ENCODE measurements around the gene CCDC187. TPM values are rescaled to one million over a fixed set of nuclear protein-coding genes. Genes with fewer than 3 reads are reported as not detected.

Gene CCDC187
- total RNA-seq, 1 experiment from 2014 or later, result not detected

- ChIA-PET CTCF (interaction anchor here (0.6 kb wide), 1 partner anchor 228 kb away, joined by 3 read pairs; no protein-coding TSS in a partner anchor), POLR2A (interaction anchor here (0.6 to 1.0 kb wide), 2 partner anchors 15 to 1842 kb away, joined by 3 to 4 read pairs; no protein-coding TSS in a partner anchor)
- peaks cover 7% of the 10 kb centered on the region for H3K36me3 Mint-ChIP-seq (ENCODE audit: insufficient read depth, unreplicated experiment)
- H3K9me3 Mint-ChIP-seq (ENCODE audit: unreplicated experiment), result no peaks in the 10 kb centered on the region
- peaks cover 22% of the 10 kb centered on the region for H3K4me1 Mint-ChIP-seq (ENCODE audit: insufficient read depth, unreplicated experiment)
- peak overlapping the region; percentile 86 for H3K27ac Mint-ChIP-seq (ENCODE audit: low read depth, unreplicated experiment)
- TF ChIP-seq CTCF (IDR thresholded peaks at IDR 0.05; ENCODE audit: unreplicated experiment), result no peak
- intact Hi-C loops (cut with micrococcal nuclease), result loop anchor here (1.0 kb wide), 2 partner anchors 15 to 73 kb away; no protein-coding TSS in a partner anchor
- peak overlapping the region; percentile 93 for H3K4me3 Mint-ChIP-seq (ENCODE audit: unreplicated experiment)
- TSS peak; percentile 45 for BruUV-seq (replicated peaks)
- no peak for DNase-seq (ENCODE audit: unreplicated experiment)
- H3K27me3 Mint-ChIP-seq (ENCODE audit: insufficient read depth, unreplicated experiment), result no peaks in the 10 kb centered on the region
Measured at GRCh38 chr9:136243631-136244030, 60.3 kb downstream of the CCDC187 start.

- H3K4me1 Mint-ChIP-seq (ENCODE audit: insufficient read depth, unreplicated experiment), result peaks cover 22% of the 10 kb centered on the region
- CTCF ChIA-PET, result interaction anchor here (0.6 to 1.6 kb wide), 6 partner anchors 17 to 340 kb away, joined by 3 to 5 read pairs (median 4); no protein-coding TSS in a partner anchor
- peaks cover 7% of the 10 kb centered on the region for H3K36me3 Mint-ChIP-seq (ENCODE audit: insufficient read depth, unreplicated experiment)
Measured at GRCh38 chr9:136242918-136243525, 60.9 kb downstream of the CCDC187 start.

GRCh38 chr9:136242248-136242647 lies 61.6 kb downstream of the CCDC187 start:
- no peak overlapping the region for H3K27ac Mint-ChIP-seq (ENCODE audit: low read depth, unreplicated experiment)

More at GRCh38 chr9:136242918-136243525, 60.9 kb downstream of the CCDC187 start:
- Mint-ChIP-seq H3K27me3 (ENCODE audit: insufficient read depth, unreplicated experiment) (no peaks in the 10 kb centered on the region), H3K27ac (ENCODE audit: low read depth, unreplicated experiment) (no peak overlapping the region), H3K4me3 (ENCODE audit: unreplicated experiment) (no peak overlapping the region), H3K9me3 (ENCODE audit: unreplicated experiment) (no peaks in the 10 kb centered on the region)
- no TSS peak for BruUV-seq (replicated peaks)
- TF ChIP-seq CTCF (IDR thresholded peaks at IDR 0.05; ENCODE audit: unreplicated experiment), result no peak
- POLR2A ChIA-PET, result interaction anchor here (1.0 kb wide), 1 partner anchor 15 kb away, joined by 4 read pairs; no protein-coding TSS in a partner anchor
- intact Hi-C loops (cut with micrococcal nuclease), result loop anchor here (1.0 kb wide), 1 partner anchor 73 kb away; no protein-coding TSS in a partner anchor
- peak; percentile 39 for DNase-seq (ENCODE audit: unreplicated experiment)

More at GRCh38 chr9:136242248-136242647, 61.6 kb downstream of the CCDC187 start:
- intact Hi-C loops (cut with micrococcal nuclease), result no loop called here
- TF ChIP-seq CTCF (IDR thresholded peaks at IDR 0.05; ENCODE audit: unreplicated experiment), result no peak
- H3K9me3 Mint-ChIP-seq (ENCODE audit: unreplicated experiment), result no peaks in the 10 kb centered on the region
- no peaks in the 10 kb centered on the region for H3K27me3 Mint-ChIP-seq (ENCODE audit: insufficient read depth, unreplicated experiment)
- POLR2A ChIA-PET, result no interaction called here
- H3K4me1 Mint-ChIP-seq (ENCODE audit: insufficient read depth, unreplicated experiment), result peaks cover 22% of the 10 kb centered on the region
- CTCF ChIA-PET, result interaction anchor here (0.6 to 1.6 kb wide), 5 partner anchors 16 to 346 kb away, joined by 3 to 5 read pairs (median 3); no protein-coding TSS in a partner anchor
- no peak overlapping the region for H3K4me3 Mint-ChIP-seq (ENCODE audit: unreplicated experiment)
- BruUV-seq (replicated peaks), result no TSS peak
- no peak for DNase-seq (ENCODE audit: unreplicated experiment)
- H3K36me3 Mint-ChIP-seq (ENCODE audit: insufficient read depth, unreplicated experiment), result peaks cover 3% of the 10 kb centered on the region

All from MCF 10A (cell line).